Activated naive CD8-positive, alpha-beta T cell (primary cell): ENCODE results near the gene ZMIZ2.
A peak's percentile ranks its signal among the peaks of the same experiment; 100 is the strongest.
"Not testable (repeated sequence)": the region's sequence is repeated elsewhere in the genome, so short reads cannot be mapped to it uniquely, and the experiment has no call there.

Experiments
- H3K27ac Mint-ChIP-seq: one replicate; pipeline ENCODE4 v1.8.0; 2021; ENCODE audit warnings: mixed read lengths
- H3K27me3 Mint-ChIP-seq: one replicate; pipeline ENCODE4 v1.8.0; 2021; ENCODE audit warnings: mixed read lengths
- H3K36me3 Mint-ChIP-seq: one replicate; pipeline ENCODE4 v1.8.0; 2021; ENCODE audit warnings: mixed read lengths
- H3K4me1 Mint-ChIP-seq: one replicate; pipeline ENCODE4 v1.8.0; 2021; ENCODE audit warnings: low read depth, mixed read lengths
- H3K4me3 Mint-ChIP-seq: one replicate; pipeline ENCODE4 v1.8.0; 2021; ENCODE audit warnings: mild to moderate bottlenecking, mixed read lengths
- H3K9me3 Mint-ChIP-seq: one replicate; pipeline ENCODE4 v1.8.0; 2021; ENCODE audit warnings: low read depth, mixed read lengths

ZMIZ2 gene

GRCh38 chr7:44769376-44769775 is 20.7 kb downstream of the ZMIZ2 start:
- Mint-ChIP-seq H3K36me3 (peaks cover 3% of the 10 kb centered on the region), H3K27me3 (no peaks in the 10 kb centered on the region), H3K4me3 (no peak overlapping the region), H3K9me3 (no peaks in the 10 kb centered on the region), H3K4me1 (peaks cover 35% of the 10 kb centered on the region), H3K27ac (peak overlapping the region; percentile 23)

GRCh38 chr7:44769776-44770294 is 21.2 kb downstream of the ZMIZ2 start:
- Mint-ChIP-seq H3K27me3 (no peaks in the 10 kb centered on the region), H3K4me3 (no peak overlapping the region), H3K27ac (peak overlapping the region; percentile 50), H3K9me3 (no peaks in the 10 kb centered on the region), H3K36me3 (peaks cover 3% of the 10 kb centered on the region), H3K4me1 (peaks cover 35% of the 10 kb centered on the region)

GRCh38 chr7:44771358-44771757 is 22.7 kb downstream of the ZMIZ2 start:
- H3K4me1 Mint-ChIP-seq, result peaks cover 35% of the 10 kb centered on the region
- H3K36me3 Mint-ChIP-seq, result peaks cover 3% of the 10 kb centered on the region
- no peaks in the 10 kb centered on the region for H3K9me3 Mint-ChIP-seq
- no peak overlapping the region for H3K4me3 Mint-ChIP-seq
- no peaks in the 10 kb centered on the region for H3K27me3 Mint-ChIP-seq
- peak overlapping the region; percentile 58 for H3K27ac Mint-ChIP-seq

GRCh38 chr7:44772440-44772839 is 23.8 kb downstream of the ZMIZ2 start:
- H3K36me3 Mint-ChIP-seq, result peaks cover 3% of the 10 kb centered on the region
- H3K9me3 Mint-ChIP-seq, result no peaks in the 10 kb centered on the region
- H3K27ac Mint-ChIP-seq, result no peak overlapping the region
- no peaks in the 10 kb centered on the region for H3K27me3 Mint-ChIP-seq
- peaks cover 33% of the 10 kb centered on the region for H3K4me1 Mint-ChIP-seq
- no peak overlapping the region for H3K4me3 Mint-ChIP-seq

- H3K9me3 Mint-ChIP-seq, result no peaks in the 10 kb centered on the region
- no peak overlapping the region for H3K4me3 Mint-ChIP-seq
- H3K27ac Mint-ChIP-seq, result no peak overlapping the region
- H3K36me3 Mint-ChIP-seq, result peaks cover 3% of the 10 kb centered on the region
- H3K4me1 Mint-ChIP-seq, result peaks cover 31% of the 10 kb centered on the region
- H3K27me3 Mint-ChIP-seq, result no peaks in the 10 kb centered on the region
Observed at GRCh38 chr7:44772867-44773266, 24.2 kb downstream of the ZMIZ2 start.

GRCh38 chr7:44774486-44774885 is 25.8 kb downstream of the ZMIZ2 start:
- not testable (repeated sequence) for H3K27me3 Mint-ChIP-seq, H3K9me3 Mint-ChIP-seq, H3K27ac Mint-ChIP-seq, H3K36me3 Mint-ChIP-seq, H3K4me3 Mint-ChIP-seq
- H3K4me1 Mint-ChIP-seq, result peaks cover 16% of the 10 kb centered on the region

- H3K4me3 Mint-ChIP-seq, result no peak overlapping the region
- H3K27ac Mint-ChIP-seq, result no peak overlapping the region
- no peaks in the 10 kb centered on the region for H3K9me3 Mint-ChIP-seq
- H3K27me3 Mint-ChIP-seq, result no peaks in the 10 kb centered on the region
- peaks cover 9% of the 10 kb centered on the region for H3K4me1 Mint-ChIP-seq
- no peaks in the 10 kb centered on the region for H3K36me3 Mint-ChIP-seq
Observed at GRCh38 chr7:44775383-44776107, 26.9 kb downstream of the ZMIZ2 start.

GRCh38 chr7:44776211-44776610 is 27.6 kb downstream of the ZMIZ2 start:
- H3K9me3 Mint-ChIP-seq, result no peaks in the 10 kb centered on the region
- H3K27me3 Mint-ChIP-seq, result no peaks in the 10 kb centered on the region
- H3K4me1 Mint-ChIP-seq, result peaks cover 4% of the 10 kb centered on the region
- H3K4me3 Mint-ChIP-seq, result no peak overlapping the region
- no peaks in the 10 kb centered on the region for H3K36me3 Mint-ChIP-seq
- H3K27ac Mint-ChIP-seq, result no peak overlapping the region

- H3K9me3 Mint-ChIP-seq, result peaks cover 5% of the 10 kb centered on the region
- H3K27me3 Mint-ChIP-seq, result no peaks in the 10 kb centered on the region
- H3K4me1 Mint-ChIP-seq, result no peaks in the 10 kb centered on the region
- H3K4me3 Mint-ChIP-seq, result no peak overlapping the region
- no peak overlapping the region for H3K27ac Mint-ChIP-seq
- H3K36me3 Mint-ChIP-seq, result peaks cover 4% of the 10 kb centered on the region
Observed at GRCh38 chr7:44782460-44782859, 33.8 kb downstream of the ZMIZ2 start.

- Mint-ChIP-seq H3K27ac (no peak overlapping the region), H3K4me3 (no peak overlapping the region), H3K9me3 (peaks cover 5% of the 10 kb centered on the region), H3K27me3 (no peaks in the 10 kb centered on the region), H3K36me3 (peaks cover 4% of the 10 kb centered on the region), H3K4me1 (no peaks in the 10 kb centered on the region)
Observed at GRCh38 chr7:44783407-44783806, 34.8 kb downstream of the ZMIZ2 start.

GRCh38 chr7:44784364-44784763 is 35.7 kb downstream of the ZMIZ2 start:
- Mint-ChIP-seq H3K36me3 (peaks cover 4% of the 10 kb centered on the region), H3K27ac (no peak overlapping the region), H3K9me3 (peaks cover 5% of the 10 kb centered on the region), H3K4me3 (no peak overlapping the region), H3K27me3 (no peaks in the 10 kb centered on the region), H3K4me1 (no peaks in the 10 kb centered on the region)

GRCh38 chr7:44785218-44785617 is 36.6 kb downstream of the ZMIZ2 start:
- not testable (repeated sequence) for H3K4me1 Mint-ChIP-seq, H3K4me3 Mint-ChIP-seq, H3K27me3 Mint-ChIP-seq, H3K9me3 Mint-ChIP-seq, H3K27ac Mint-ChIP-seq, H3K36me3 Mint-ChIP-seq

- H3K36me3 Mint-ChIP-seq, result peaks cover 4% of the 10 kb centered on the region
- H3K4me1 Mint-ChIP-seq, result peaks cover 4% of the 10 kb centered on the region
- H3K9me3 Mint-ChIP-seq, result peaks cover 5% of the 10 kb centered on the region
- H3K27ac Mint-ChIP-seq, result no peak overlapping the region
- H3K4me3 Mint-ChIP-seq, result no peak overlapping the region
- H3K27me3 Mint-ChIP-seq, result no peaks in the 10 kb centered on the region
Observed at GRCh38 chr7:44787041-44787440, 38.4 kb downstream of the ZMIZ2 start.

- no peaks in the 10 kb centered on the region for H3K27me3 Mint-ChIP-seq
- no peak overlapping the region for H3K4me3 Mint-ChIP-seq
- H3K36me3 Mint-ChIP-seq, result peaks cover 4% of the 10 kb centered on the region
- no peak overlapping the region for H3K27ac Mint-ChIP-seq
- peaks cover 5% of the 10 kb centered on the region for H3K9me3 Mint-ChIP-seq
- H3K4me1 Mint-ChIP-seq, result peaks cover 4% of the 10 kb centered on the region
Observed at GRCh38 chr7:44787762-44788161, 39.1 kb downstream of the ZMIZ2 start.

- peaks cover 4% of the 10 kb centered on the region for H3K4me1 Mint-ChIP-seq
- no peaks in the 10 kb centered on the region for H3K27me3 Mint-ChIP-seq
- H3K27ac Mint-ChIP-seq, result no peak overlapping the region
- no peaks in the 10 kb centered on the region for H3K36me3 Mint-ChIP-seq
- no peak overlapping the region for H3K4me3 Mint-ChIP-seq
- no peaks in the 10 kb centered on the region for H3K9me3 Mint-ChIP-seq
Observed at GRCh38 chr7:44789990-44790389, 41.3 kb downstream of the ZMIZ2 start.
